AG09309 (cell line): ENCODE data around the gene MEG3.

Experiments used
- DNase-seq: peaks from one replicate; pipeline ENCODE4 v3.0.0-alpha.2; 2010; ENCODE audit warnings: low read depth
- H3K4me3 ChIP-seq: 2 replicates; pipeline ENCODE4 v1.5.1; 2011; ENCODE audit warnings: mild to moderate bottlenecking, low read depth, low read length, moderate library complexity; ENCODE audit not compliant: control insufficient read depth
- TF ChIP-seq, protein P1 (sequence below): IDR thresholded peaks from 2 replicates; pipeline ENCODE4 v1.5.1; 2011; ENCODE audit warnings: mild to moderate bottlenecking, low read depth, low read length, inconsistent platforms; ENCODE audit not compliant: insufficient read depth, control insufficient read depth; ENCODE audit errors: missing control alignments

Gene MEG3

DNA sequence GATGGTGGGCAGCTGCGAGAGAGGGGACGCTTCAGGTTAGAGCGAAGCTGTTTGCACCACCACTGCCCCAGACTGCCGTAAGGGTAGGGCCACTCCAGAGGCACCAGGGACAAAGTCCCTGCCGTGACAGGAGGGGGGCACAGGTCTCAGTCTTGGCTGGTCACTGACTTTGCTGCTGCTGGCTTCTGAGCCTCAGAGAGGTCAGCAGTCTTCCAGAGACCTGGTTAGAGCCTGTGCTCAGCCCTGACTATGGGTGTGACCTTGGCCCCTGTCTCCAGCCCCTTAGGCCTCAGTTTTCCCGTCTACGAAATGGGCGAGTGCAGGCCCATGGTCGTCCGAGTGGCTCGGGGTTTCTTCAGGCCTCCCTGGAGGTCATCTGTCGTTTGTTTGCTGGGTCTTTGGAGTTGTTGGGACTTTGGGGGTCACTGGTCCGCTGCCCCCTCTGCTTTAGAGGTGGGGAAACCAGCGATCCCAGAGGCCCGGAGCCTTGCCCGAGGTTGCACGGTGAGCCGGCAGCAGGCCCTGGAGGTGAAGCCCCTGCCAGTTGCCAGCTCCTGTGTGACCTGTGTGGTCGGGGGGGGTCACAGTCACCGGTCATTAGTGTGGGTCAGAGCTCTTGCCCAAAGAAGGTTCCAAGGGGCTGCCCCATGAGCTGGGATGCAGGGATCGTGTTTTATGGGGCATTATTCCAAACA, 15.3 kb downstream of the MEG3 start:
- no peak overlapping the region for H3K4me3 ChIP-seq
- no peak for DNase-seq
- TF ChIP-seq, protein P1, sequence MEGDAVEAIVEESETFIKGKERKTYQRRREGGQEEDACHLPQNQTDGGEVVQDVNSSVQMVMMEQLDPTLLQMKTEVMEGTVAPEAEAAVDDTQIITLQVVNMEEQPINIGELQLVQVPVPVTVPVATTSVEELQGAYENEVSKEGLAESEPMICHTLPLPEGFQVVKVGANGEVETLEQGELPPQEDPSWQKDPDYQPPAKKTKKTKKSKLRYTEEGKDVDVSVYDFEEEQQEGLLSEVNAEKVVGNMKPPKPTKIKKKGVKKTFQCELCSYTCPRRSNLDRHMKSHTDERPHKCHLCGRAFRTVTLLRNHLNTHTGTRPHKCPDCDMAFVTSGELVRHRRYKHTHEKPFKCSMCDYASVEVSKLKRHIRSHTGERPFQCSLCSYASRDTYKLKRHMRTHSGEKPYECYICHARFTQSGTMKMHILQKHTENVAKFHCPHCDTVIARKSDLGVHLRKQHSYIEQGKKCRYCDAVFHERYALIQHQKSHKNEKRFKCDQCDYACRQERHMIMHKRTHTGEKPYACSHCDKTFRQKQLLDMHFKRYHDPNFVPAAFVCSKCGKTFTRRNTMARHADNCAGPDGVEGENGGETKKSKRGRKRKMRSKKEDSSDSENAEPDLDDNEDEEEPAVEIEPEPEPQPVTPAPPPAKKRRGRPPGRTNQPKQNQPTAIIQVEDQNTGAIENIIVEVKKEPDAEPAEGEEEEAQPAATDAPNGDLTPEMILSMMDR: no peak

DNA sequence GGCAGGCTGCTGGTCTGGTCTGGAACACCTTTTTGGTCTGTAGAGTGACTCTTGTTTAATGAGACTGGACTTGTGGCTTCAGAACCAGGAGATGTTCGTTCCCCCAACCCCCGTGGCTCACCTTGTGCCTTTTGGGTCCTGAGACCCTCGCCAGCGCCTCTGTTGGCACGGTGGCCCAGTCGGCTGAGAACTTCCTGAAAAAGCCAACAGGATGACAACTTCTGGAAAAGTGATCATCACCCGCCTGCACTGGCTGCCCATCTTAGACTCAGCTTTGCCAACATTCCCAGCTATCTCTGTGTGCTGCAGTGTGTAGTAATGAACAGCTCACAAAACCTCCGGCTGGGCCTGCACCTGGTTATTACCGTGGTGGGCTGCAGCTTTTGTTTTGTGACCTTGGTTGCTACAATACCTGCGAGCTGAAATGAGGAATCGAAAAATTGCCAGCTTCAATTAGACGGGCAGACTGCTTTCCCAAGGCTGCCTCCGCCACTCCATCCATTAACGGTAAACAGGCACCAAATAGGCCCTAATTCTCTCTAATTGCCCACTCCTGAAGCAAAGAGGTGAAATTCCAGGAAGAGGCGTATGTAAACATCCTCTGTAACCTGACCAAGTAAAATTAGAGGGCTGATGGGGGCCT, 16.0 kb downstream of the MEG3 start:
- TF ChIP-seq, protein P1: no peak
- DNase-seq: no peak
- no peak overlapping the region for H3K4me3 ChIP-seq

DNA sequence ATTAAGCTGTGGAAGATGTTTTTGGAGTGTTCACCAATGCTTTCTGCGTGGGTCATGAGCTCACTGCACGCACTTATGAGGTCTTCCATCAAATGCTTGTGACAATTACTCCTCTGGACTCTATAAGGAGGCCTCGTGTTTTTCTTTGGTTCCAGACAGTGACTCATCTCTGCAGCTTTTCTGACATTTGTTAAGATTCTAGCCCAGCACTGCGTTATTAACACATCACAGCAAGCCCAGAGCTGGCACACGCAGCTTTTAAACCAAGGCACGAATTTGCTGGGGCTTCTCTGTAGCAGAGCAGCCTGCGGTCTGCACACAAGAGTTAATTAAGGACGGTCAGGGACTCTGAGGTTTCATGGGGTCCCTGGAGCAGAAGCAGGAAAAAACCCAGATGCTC, 16.9 kb downstream of the MEG3 start:
- DNase-seq: peak; percentile 68
- no peak overlapping the region for H3K4me3 ChIP-seq
- TF ChIP-seq, protein P1: no peak

DNA sequence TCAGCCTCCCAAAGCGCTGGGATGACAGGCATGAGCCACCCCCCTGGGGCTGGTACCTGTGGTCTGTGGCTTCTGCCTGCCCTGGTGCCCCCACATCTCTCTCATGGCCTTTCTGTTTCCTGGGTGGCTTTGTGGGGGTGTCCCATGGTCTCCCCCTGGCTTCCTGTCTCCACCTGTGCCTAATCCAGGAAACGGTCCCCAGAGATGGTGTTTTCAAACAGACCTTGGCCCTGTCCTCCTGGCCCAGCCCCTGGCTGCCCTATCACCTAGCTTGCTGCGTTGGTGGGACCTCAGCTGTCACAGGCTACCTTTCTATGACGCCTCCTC, 18.1 kb downstream of the MEG3 start:
- no peak overlapping the region for H3K4me3 ChIP-seq
- no peak for DNase-seq
- TF ChIP-seq, protein P1: no peak

DNA sequence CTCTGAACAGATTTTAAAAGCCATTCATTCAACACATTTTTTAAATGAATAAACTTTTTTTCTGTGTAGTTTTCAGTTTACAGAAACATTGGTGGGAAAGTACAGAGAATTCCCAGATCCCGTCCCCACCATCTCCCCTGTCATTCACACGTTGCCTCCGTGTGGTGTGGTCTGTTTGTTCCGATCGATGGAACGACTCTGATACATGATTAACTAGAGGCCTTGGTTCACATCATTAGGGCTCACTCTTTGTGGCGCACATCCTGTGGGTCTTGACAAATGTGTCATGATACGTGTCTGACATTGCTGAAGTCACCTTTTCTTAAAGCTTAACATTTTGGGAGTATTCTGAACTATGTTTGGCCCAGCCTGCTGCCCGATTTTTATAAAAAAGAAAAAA, 18.5 kb downstream of the MEG3 start:
- H3K4me3 ChIP-seq: no peak overlapping the region
- DNase-seq: no peak
- TF ChIP-seq, protein P1: no peak

DNA sequence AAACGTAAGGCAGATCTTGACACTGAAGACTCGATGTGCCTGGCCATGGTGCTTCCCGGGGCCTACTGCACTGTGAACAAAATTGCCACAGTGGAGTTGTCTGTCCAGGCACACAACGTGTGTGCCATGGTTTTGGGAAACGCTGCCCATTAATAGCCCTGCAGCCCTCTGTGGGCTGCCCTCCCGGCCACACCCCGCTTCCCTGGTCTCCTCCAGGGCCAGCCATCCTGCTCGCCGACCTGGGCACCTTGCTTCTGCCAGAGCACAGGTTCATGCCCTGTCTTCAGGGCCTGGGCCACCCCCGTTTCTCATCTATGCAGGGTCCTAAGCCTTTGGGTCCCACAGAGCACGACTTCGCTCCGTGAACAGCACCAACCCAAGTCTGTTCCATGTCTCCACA, 18.9 kb downstream of the MEG3 start:
- no peak overlapping the region for H3K4me3 ChIP-seq
- TF ChIP-seq, protein P1: no peak
- DNase-seq: no peak
